Endothelial cell of umbilical vein (primary cell): ENCODE measurements around the gene PCDHGA1.
A peak's percentile ranks its signal among the peaks of the same experiment; 100 is the strongest.

Source experiments
- CTCF ChIP-seq, 2 donors: IDR thresholded peaks; 1 replicate in 1 of 2; 2 replicates in 1 of 2; pipeline ENCODE4 v1.5.1; 2011; ENCODE audit warnings: low read length in 2 of 2, mild to moderate bottlenecking in 2 of 2, moderate library complexity in 2 of 2, control low read depth in 1 of 2, inconsistent platforms in 1 of 2, low read depth in 1 of 2; ENCODE audit not compliant: insufficient read depth in 1 of 2; ENCODE audit errors: extremely low read depth in 1 of 2
- EZH2 ChIP-seq: IDR thresholded peaks from 2 replicates; pipeline ENCODE4 v1.6.1; 2012; ENCODE audit warnings: borderline replicate concordance, low read depth, mild to moderate bottlenecking, moderate library complexity, low read length, inconsistent platforms; ENCODE audit not compliant: severe bottlenecking
- JUN ChIP-seq: IDR thresholded peaks from 2 replicates; pipeline ENCODE4 v1.6.1; 2011; ENCODE audit warnings: borderline replicate concordance, low read depth; ENCODE audit not compliant: insufficient read length, insufficient read depth
- MAX ChIP-seq: IDR thresholded peaks from 2 replicates; pipeline ENCODE4 v1.6.1; 2011; ENCODE audit not compliant: insufficient read depth, insufficient read length
- MYC ChIP-seq: IDR thresholded peaks from one replicate; pipeline ENCODE4 v1.6.1; 2011; ENCODE audit warnings: mild to moderate bottlenecking, low read depth, low read length
- POLR2A ChIP-seq: IDR thresholded peaks from 2 replicates; pipeline ENCODE4 v1.6.1; 2012; ENCODE audit warnings: low read depth, mild to moderate bottlenecking, control low read depth, low read length
- POLR2AphosphoS5 ChIP-seq: IDR thresholded peaks from 2 replicates; pipeline ENCODE4 v1.6.1; 2012; ENCODE audit warnings: low read depth, mild to moderate bottlenecking, control low read depth, low read length, moderate library complexity; ENCODE audit not compliant: insufficient read depth

DNA sequence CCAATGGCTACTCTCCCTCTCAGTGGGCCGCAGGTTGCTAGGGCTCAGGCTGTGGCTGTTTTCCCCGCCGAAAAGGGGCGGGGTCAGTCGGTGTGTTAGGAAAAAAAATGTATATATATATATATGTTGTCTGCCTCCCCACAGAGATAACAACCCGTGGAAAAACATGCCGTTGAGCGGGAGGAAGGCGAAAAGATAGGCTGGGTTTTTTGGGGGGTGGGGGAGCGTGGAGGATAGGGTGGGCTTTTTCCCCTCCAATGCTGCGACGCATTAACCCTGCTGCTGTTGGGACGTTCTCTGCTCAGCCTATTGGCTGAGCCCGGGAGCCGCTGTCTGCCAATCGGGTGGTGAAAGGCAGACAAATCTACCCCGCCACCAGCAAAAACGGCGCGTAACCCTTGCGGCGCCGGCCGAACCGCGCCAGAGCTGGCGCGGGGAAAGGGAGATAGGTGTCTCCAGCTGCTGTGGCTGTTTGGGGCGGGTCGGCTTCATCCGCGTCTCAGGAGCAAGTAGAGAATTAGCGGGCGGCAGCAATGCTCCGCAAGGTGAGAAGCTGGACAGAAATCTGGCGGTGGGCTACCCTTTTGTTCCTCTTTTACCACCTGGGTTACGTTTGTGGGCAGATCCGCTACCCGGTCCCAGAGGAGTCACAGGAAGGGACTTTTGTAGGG, 154.5 kb downstream of the PCDHGA1 start, which contains the start of gene PCDHGC4:
- no peak for TF ChIP-seq CTCF (IDR thresholded peaks at IDR 0.05; ENCODE audit: extremely low read depth in 1 of 2, insufficient read depth in 1 of 2, low read depth in 1 of 2, low read length in 2 of 2)
- no peak for TF ChIP-seq POLR2A
- TF ChIP-seq JUN: no peak
- no peak for TF ChIP-seq MAX
- TF ChIP-seq EZH2: peak; percentile 65
- TF ChIP-seq POLR2AphosphoS5: no peak
- TF ChIP-seq MYC: no peak
